GM18867 (cell line): ENCODE results near the gene WASHC2C.
"Not testable (repeated sequence)": the region's sequence is repeated elsewhere in the genome, so short reads cannot be mapped to it uniquely, and the experiment has no call there.

Experiments
- ATAC-seq: cut with Tn5 transposase; IDR thresholded peaks from one replicate; pipeline ENCODE4 v1.9.1; 2021; ENCODE audit warnings: mild to moderate bottlenecking, moderate library complexity; ENCODE audit not compliant: unreplicated experiment

WASHC2C gene

GRCh38 chr10:45820107-45820830, 93.2 kb downstream of the WASHC2C start:
- not testable (repeated sequence) for ATAC-seq

DNA sequence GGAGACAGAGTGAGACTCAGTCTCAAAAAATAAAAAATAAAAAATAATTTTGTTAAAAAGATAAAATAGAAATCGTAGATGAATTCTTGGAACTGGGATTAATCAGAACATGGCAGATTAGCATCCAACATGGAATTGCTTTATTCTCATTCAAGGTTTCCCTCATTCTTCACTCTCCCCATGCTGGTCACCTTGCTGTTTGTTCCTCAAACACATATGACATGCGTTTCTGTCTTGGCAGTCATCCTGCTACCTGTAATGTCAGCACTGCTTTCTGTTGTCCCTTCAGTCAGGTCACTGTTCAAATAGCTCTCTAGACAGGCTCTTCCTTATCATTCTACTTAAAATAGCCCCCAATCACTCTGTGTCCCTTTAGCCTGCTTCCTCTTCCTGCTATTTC, 95.9 kb downstream of the WASHC2C start:
- not testable (repeated sequence) for ATAC-seq
